NCI-H1092 (cell line): ENCODE data around the gene AMFR.

Source experiments
- DNase-seq: peaks from one replicate; lab custom pipeline; 2025; lab: John Stamatoyannopoulos, UW

Gene AMFR

GRCh38 chr16:56330476-56330875 is 94.9 kb downstream of the AMFR start:
- no peak for DNase-seq

- DNase-seq, result no peak
Measured at GRCh38 chr16:56329887-56330286, 95.5 kb downstream of the AMFR start.

GRCh38 chr16:56328276-56329022 is 96.9 kb downstream of the AMFR start:
- DNase-seq, result no peak

GRCh38 chr16:56327929-56328258 is 97.5 kb downstream of the AMFR start:
- DNase-seq, result no peak

- no peak for DNase-seq
Measured at GRCh38 chr16:56327071-56327928, 98.0 kb downstream of the AMFR start.

GRCh38 chr16:56325956-56326355 is 99.4 kb downstream of the AMFR start:
- no peak for DNase-seq

- DNase-seq, result no peak
Measured at GRCh38 chr16:56324406-56324805, 100.9 kb downstream of the AMFR start.

GRCh38 chr16:56321571-56321970 is 103.8 kb downstream of the AMFR start:
- no peak for DNase-seq

- DNase-seq, result no peak
Measured at GRCh38 chr16:56320811-56321558, 104.4 kb downstream of the AMFR start.

- DNase-seq, result no peak
Measured at GRCh38 chr16:56320056-56320455, 105.3 kb downstream of the AMFR start.

GRCh38 chr16:56319376-56319775 is 106.0 kb downstream of the AMFR start:
- no peak for DNase-seq

GRCh38 chr16:56318827-56319140 is 106.6 kb downstream of the AMFR start:
- no peak for DNase-seq

GRCh38 chr16:56317998-56318826 is 107.1 kb downstream of the AMFR start:
- DNase-seq, result peak; percentile 56

GRCh38 chr16:56316545-56316944 is 108.8 kb downstream of the AMFR start:
- no peak for DNase-seq

- DNase-seq, result no peak
Measured at GRCh38 chr16:56315955-56316354, 109.4 kb downstream of the AMFR start.

- DNase-seq, result no peak
Measured at GRCh38 chr16:56314244-56314850, 111.0 kb downstream of the AMFR start.

- no peak for DNase-seq
Measured at GRCh38 chr16:56312556-56312955, 112.8 kb downstream of the AMFR start.

GRCh38 chr16:56312028-56312300 is 113.4 kb downstream of the AMFR start:
- DNase-seq, result no peak
